Measurements from ENCODE around the gene SSMEM1. TPM values are rescaled to one million over a fixed set of nuclear protein-coding genes. Genes with fewer than 3 reads are reported as not detected.

The SSMEM1 gene
- total RNA-seq, 3 donors from 2014 or later, result not detected

DNA sequence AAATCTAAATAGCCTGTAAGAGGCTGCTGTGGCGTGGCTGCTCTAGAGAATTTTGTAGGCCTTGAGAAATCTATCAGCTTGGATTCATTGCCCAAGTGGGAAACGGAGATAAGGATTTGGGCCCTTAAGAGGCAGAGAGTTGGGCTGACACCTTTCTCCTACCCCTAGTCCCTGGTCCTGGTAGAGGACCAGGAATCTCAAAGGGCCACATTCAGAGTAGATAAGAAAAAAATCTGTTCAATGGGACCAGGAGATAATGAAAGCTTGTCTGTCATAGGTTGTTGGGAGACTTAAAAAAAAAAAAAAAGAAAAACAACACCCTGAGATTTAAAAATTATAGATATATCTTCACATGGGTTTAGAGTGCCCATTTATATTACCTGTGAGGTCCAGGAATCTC, 20.3 kb upstream of the SSMEM1 start:
- no peaks in the 10 kb centered on the region for H3K4me1 ChIP-seq
- TF ChIP-seq, protein P1, sequence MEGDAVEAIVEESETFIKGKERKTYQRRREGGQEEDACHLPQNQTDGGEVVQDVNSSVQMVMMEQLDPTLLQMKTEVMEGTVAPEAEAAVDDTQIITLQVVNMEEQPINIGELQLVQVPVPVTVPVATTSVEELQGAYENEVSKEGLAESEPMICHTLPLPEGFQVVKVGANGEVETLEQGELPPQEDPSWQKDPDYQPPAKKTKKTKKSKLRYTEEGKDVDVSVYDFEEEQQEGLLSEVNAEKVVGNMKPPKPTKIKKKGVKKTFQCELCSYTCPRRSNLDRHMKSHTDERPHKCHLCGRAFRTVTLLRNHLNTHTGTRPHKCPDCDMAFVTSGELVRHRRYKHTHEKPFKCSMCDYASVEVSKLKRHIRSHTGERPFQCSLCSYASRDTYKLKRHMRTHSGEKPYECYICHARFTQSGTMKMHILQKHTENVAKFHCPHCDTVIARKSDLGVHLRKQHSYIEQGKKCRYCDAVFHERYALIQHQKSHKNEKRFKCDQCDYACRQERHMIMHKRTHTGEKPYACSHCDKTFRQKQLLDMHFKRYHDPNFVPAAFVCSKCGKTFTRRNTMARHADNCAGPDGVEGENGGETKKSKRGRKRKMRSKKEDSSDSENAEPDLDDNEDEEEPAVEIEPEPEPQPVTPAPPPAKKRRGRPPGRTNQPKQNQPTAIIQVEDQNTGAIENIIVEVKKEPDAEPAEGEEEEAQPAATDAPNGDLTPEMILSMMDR (IDR thresholded peaks at IDR 0.05), result no peak
- no peak for TF ChIP-seq POLR2A (IDR thresholded peaks at IDR 0.05)
- TF ChIP-seq POLR2AphosphoS5 (IDR thresholded peaks at IDR 0.05), result no peak
- no peaks in the 10 kb centered on the region for H3K9me3 ChIP-seq
- no peaks in the 10 kb centered on the region for H3K27me3 ChIP-seq
- H3K27ac ChIP-seq, result no peak overlapping the region
- DNase-seq (ENCODE audit: low spot score in 2 of 2), result no peak
- no peak overlapping the region for H3K4me3 ChIP-seq
- intact Hi-C loops (cut with DNase I; ENCODE audit: low total_unique reads), result no loop called here
- no peaks in the 10 kb centered on the region for H3K36me3 ChIP-seq

DNA sequence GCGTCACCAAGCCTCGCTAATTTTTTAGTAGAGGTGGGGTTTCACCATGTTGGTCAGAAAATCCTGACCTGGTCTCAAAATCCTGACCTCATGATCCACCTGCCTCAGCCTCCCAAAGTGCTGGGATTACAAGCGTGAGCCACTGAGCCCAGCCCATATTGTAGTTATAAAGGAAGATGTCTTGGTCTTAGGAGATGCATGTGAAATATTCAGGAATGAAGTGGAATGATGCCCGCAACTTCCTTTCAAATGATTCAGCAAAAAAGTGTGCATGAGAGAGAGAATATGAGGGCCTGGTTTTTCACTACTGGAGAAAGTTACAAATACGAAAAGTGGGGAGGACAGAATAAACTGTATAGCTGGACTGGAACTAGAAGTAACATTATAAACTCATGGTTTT, 18.3 kb upstream of the SSMEM1 start:
- no peak for DNase-seq (ENCODE audit: low spot score in 2 of 2)
- H3K27me3 ChIP-seq, result no peaks in the 10 kb centered on the region
- no peaks in the 10 kb centered on the region for H3K36me3 ChIP-seq
- H3K9me3 ChIP-seq, result no peaks in the 10 kb centered on the region
- no peak overlapping the region for H3K4me3 ChIP-seq
- no peaks in the 10 kb centered on the region for H3K4me1 ChIP-seq
- TF ChIP-seq, protein P1 (IDR thresholded peaks at IDR 0.05), result no peak
- TF ChIP-seq POLR2AphosphoS5 (IDR thresholded peaks at IDR 0.05), result no peak
- TF ChIP-seq POLR2A (IDR thresholded peaks at IDR 0.05), result no peak
- intact Hi-C loops (cut with DNase I; ENCODE audit: low total_unique reads), result no loop called here
- H3K27ac ChIP-seq, result no peak overlapping the region

DNA sequence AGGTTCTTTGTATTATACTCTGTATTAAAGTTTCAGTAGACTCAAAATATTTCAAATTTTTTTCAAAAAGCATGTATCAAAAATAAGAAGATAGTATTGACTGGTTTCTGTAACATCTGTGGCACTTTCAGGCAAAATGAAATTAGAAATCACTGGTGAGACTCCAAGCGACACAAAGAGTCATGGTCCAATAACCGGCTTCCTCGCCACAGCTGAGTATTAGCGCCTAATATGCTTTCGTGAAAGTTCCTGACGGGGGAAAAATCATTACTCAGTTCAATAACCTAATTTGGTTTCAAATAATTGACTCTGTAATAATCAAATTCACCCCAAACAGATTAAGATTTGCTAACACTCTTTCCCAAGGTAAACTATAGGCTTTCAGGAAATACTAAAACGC, 15.9 kb upstream of the SSMEM1 start:
- no peak for DNase-seq (ENCODE audit: low spot score in 2 of 2)
- no peak overlapping the region for H3K27ac ChIP-seq
- H3K4me3 ChIP-seq, result no peak overlapping the region
- intact Hi-C loops (cut with DNase I; ENCODE audit: low total_unique reads), result no loop called here
- TF ChIP-seq, protein P1 (IDR thresholded peaks at IDR 0.05), result no peak
- H3K4me1 ChIP-seq, result no peaks in the 10 kb centered on the region
- H3K36me3 ChIP-seq, result no peaks in the 10 kb centered on the region
- no peaks in the 10 kb centered on the region for H3K9me3 ChIP-seq
- no peaks in the 10 kb centered on the region for H3K27me3 ChIP-seq

DNA sequence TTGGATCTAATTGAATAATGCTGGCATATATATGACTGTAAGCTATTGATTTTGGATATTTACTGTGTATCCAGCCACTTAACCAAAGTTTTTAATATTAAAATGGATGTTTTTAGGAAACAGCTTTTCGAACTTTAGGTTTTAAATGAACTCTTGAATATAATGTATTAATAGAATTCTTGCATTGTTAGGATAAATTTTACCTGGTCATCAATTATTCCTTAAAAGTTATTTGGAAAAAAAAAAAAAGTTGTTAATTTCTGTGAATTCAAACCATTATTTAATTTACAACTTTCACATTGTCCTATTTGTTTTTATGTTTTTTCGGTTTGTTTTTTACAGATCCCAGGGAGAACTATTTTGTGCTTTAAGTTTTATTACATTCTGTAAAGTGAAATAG, 12.3 kb upstream of the SSMEM1 start:
- TF ChIP-seq POLR2AphosphoS5 (IDR thresholded peaks at IDR 0.05), result no peak
- no peak for TF ChIP-seq POLR2A (IDR thresholded peaks at IDR 0.05)
- TF ChIP-seq, protein P1 (IDR thresholded peaks at IDR 0.05), result no peak
- no peak for DNase-seq (ENCODE audit: low spot score in 2 of 2)
- Histone ChIP-seq H3K27ac (no peak overlapping the region), H3K4me1 (no peaks in the 10 kb centered on the region), H3K9me3 (no peaks in the 10 kb centered on the region), H3K36me3 (no peaks in the 10 kb centered on the region), H3K27me3 (no peaks in the 10 kb centered on the region), H3K4me3 (no peak overlapping the region)
- intact Hi-C loops (cut with DNase I; ENCODE audit: low total_unique reads), result no loop called here

DNA sequence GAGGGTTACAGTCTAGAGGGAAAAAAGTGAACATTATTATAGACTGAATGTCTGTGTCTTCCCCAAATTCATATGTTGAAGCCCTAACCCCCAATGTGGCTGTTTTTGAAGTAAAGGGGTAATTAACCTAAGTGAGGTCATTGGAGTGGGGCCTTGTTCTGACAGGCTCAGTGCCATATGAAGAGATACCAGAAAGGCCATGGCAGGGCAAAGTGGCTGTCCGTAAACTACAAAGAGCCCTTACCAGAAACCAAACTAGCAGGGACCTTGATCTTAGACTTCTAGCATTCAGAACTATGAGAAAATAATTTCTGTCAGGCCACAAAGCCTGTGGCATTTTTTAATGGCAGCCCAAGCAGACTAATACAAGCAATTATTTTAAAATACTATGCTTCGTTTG, 11.2 kb upstream of the SSMEM1 start:
- intact Hi-C loops (cut with DNase I; ENCODE audit: low total_unique reads), result no loop called here
- no peaks in the 10 kb centered on the region for H3K36me3 ChIP-seq
- H3K4me3 ChIP-seq, result no peak overlapping the region
- no peaks in the 10 kb centered on the region for H3K4me1 ChIP-seq
- no peak for TF ChIP-seq POLR2AphosphoS5 (IDR thresholded peaks at IDR 0.05)
- TF ChIP-seq, protein P1 (IDR thresholded peaks at IDR 0.05), result no peak
- no peak for TF ChIP-seq POLR2A (IDR thresholded peaks at IDR 0.05)
- no peak for DNase-seq (ENCODE audit: low spot score in 2 of 2)
- H3K27ac ChIP-seq, result no peak overlapping the region
- H3K27me3 ChIP-seq, result no peaks in the 10 kb centered on the region
- H3K9me3 ChIP-seq, result no peaks in the 10 kb centered on the region

Measured in breast epithelium (tissue), 4 donors.